Cortex of kidney (tissue), 1 donor: ENCODE results near the gene UBAC2.
"Not testable (repeated sequence)": the region's sequence is repeated elsewhere in the genome, so short reads cannot be mapped to it uniquely, and the experiment has no call there.

Experiments used
- DNase-seq: peaks from one replicate; lab custom pipeline; 2025; lab: John Stamatoyannopoulos, UW

UBAC2 gene

GRCh38 chr13:99214731-99215130 lies 14.1 kb downstream of the UBAC2 start:
- no peak for DNase-seq

GRCh38 chr13:99215184-99215830 lies 14.7 kb downstream of the UBAC2 start:
- no peak for DNase-seq

- no peak for DNase-seq
Measured at GRCh38 chr13:99217461-99218110, 16.9 kb downstream of the UBAC2 start.

- no peak for DNase-seq
Measured at GRCh38 chr13:99218126-99218525, 17.5 kb downstream of the UBAC2 start.

GRCh38 chr13:99218545-99218944 lies 17.9 kb downstream of the UBAC2 start:
- no peak for DNase-seq

- no peak for DNase-seq
Measured at GRCh38 chr13:99218969-99219368, 18.3 kb downstream of the UBAC2 start.

GRCh38 chr13:99220199-99220935 lies 19.7 kb downstream of the UBAC2 start:
- DNase-seq: no peak

GRCh38 chr13:99221567-99222239 lies 21.0 kb downstream of the UBAC2 start:
- no peak for DNase-seq

- no peak for DNase-seq
Measured at GRCh38 chr13:99223587-99223986, 22.9 kb downstream of the UBAC2 start.

GRCh38 chr13:99224021-99224420 lies 23.4 kb downstream of the UBAC2 start:
- DNase-seq: no peak

- no peak for DNase-seq
Measured at GRCh38 chr13:99225078-99225477, 24.4 kb downstream of the UBAC2 start.

GRCh38 chr13:99226513-99226912 lies 25.9 kb downstream of the UBAC2 start:
- no peak for DNase-seq

- DNase-seq: no peak
Measured at GRCh38 chr13:99227331-99227900, 26.8 kb downstream of the UBAC2 start.

- DNase-seq: no peak
Measured at GRCh38 chr13:99227909-99228688, 27.4 kb downstream of the UBAC2 start.

- DNase-seq: no peak
Measured at GRCh38 chr13:99228737-99229691, 28.4 kb downstream of the UBAC2 start.

- not testable (repeated sequence) for DNase-seq
Measured at GRCh38 chr13:99230588-99230987, 29.9 kb downstream of the UBAC2 start.

GRCh38 chr13:99230991-99231390 lies 30.3 kb downstream of the UBAC2 start:
- no peak for DNase-seq

GRCh38 chr13:99231721-99232120 lies 31.1 kb downstream of the UBAC2 start:
- no peak for DNase-seq

- no peak for DNase-seq
Measured at GRCh38 chr13:99237981-99238662, 37.5 kb downstream of the UBAC2 start.

GRCh38 chr13:99246100-99246499 lies 45.4 kb downstream of the UBAC2 start:
- DNase-seq: no peak
